NCI-H2107 treated with DMSO at 0.1 percent for 48 hours (cell line): ENCODE results near the gene SLC9A5.
A peak's percentile ranks its signal among the peaks of the same experiment; 100 is the strongest.

Source experiments
- DNase-seq: peaks from one replicate; lab custom pipeline; 2025; ENCODE audit not compliant: unreplicated experiment; lab: John Stamatoyannopoulos, UW

Gene SLC9A5

GRCh38 chr16:67280090-67281015 is 31.6 kb downstream of the SLC9A5 start:
- no peak for DNase-seq

GRCh38 chr16:67281536-67282446 is 33.0 kb downstream of the SLC9A5 start:
- no peak for DNase-seq

- DNase-seq, result no peak
Observed at GRCh38 chr16:67282447-67282805, 33.6 kb downstream of the SLC9A5 start.

GRCh38 chr16:67283039-67283825 is 34.5 kb downstream of the SLC9A5 start:
- no peak for DNase-seq

- DNase-seq, result no peak
Observed at GRCh38 chr16:67283826-67284555, 35.2 kb downstream of the SLC9A5 start.

GRCh38 chr16:67284699-67285646 is 36.2 kb downstream of the SLC9A5 start:
- peak; percentile 73 for DNase-seq

- no peak for DNase-seq
Observed at GRCh38 chr16:67286441-67287235, 37.9 kb downstream of the SLC9A5 start.

GRCh38 chr16:67287960-67288359 is 39.2 kb downstream of the SLC9A5 start:
- DNase-seq, result no peak

- no peak for DNase-seq
Observed at GRCh38 chr16:67291461-67291860, 42.7 kb downstream of the SLC9A5 start.

- no peak for DNase-seq
Observed at GRCh38 chr16:67294171-67294757, 45.5 kb downstream of the SLC9A5 start.

GRCh38 chr16:67294938-67295361 is 46.2 kb downstream of the SLC9A5 start:
- no peak for DNase-seq

- DNase-seq, result no peak
Observed at GRCh38 chr16:67296420-67296819, 47.6 kb downstream of the SLC9A5 start.

- no peak for DNase-seq
Observed at GRCh38 chr16:67298277-67298676, 49.5 kb downstream of the SLC9A5 start.

- no peak for DNase-seq
Observed at GRCh38 chr16:67299269-67299668, 50.5 kb downstream of the SLC9A5 start.

GRCh38 chr16:67301080-67301782 is 52.5 kb downstream of the SLC9A5 start:
- DNase-seq, result no peak

GRCh38 chr16:67302076-67302475 is 53.3 kb downstream of the SLC9A5 start:
- no peak for DNase-seq

GRCh38 chr16:67302970-67303369 is 54.2 kb downstream of the SLC9A5 start:
- DNase-seq, result no peak
